Trophoblast cell (in vitro differentiated cells and primary cell): ENCODE measurements around the gene LDLRAD4.
A peak's percentile ranks its signal among the peaks of the same experiment; 100 is the strongest.

Experiments
- DNase-seq, 2 donors: peaks; one replicate each; pipeline ENCODE4 v3.0.0-alpha.2; 2016
- H2AFZ ChIP-seq: 2 replicates; pipeline ENCODE4 v1.6.1; 2013; ENCODE audit warnings: low read length, moderate library complexity, mild to moderate bottlenecking; ENCODE audit not compliant: insufficient read depth, poor library complexity
- H2AK5ac ChIP-seq: 2 replicates; pipeline ENCODE4 v1.6.1; 2013; ENCODE audit warnings: mild to moderate bottlenecking, low read length
- H2BK120ac ChIP-seq: 2 replicates; pipeline ENCODE4 v1.6.1; 2013; ENCODE audit warnings: low read length, mild to moderate bottlenecking, moderate library complexity; ENCODE audit not compliant: insufficient read depth, poor library complexity
- H2BK12ac ChIP-seq: 2 replicates; pipeline ENCODE4 v1.6.1; 2013; ENCODE audit warnings: mild to moderate bottlenecking, low read length, moderate library complexity
- H2BK5ac ChIP-seq: 2 replicates; pipeline ENCODE4 v1.6.1; 2013; ENCODE audit warnings: low read length, low read depth, moderate library complexity, mild to moderate bottlenecking; ENCODE audit not compliant: poor library complexity
- H3K14ac ChIP-seq: 2 replicates; pipeline ENCODE4 v1.6.1; 2013; ENCODE audit warnings: mild to moderate bottlenecking, low read length
- H3K18ac ChIP-seq: 2 replicates; pipeline ENCODE4 v1.6.1; 2013; ENCODE audit warnings: mild to moderate bottlenecking, low read length
- H3K23ac ChIP-seq: 2 replicates; pipeline ENCODE4 v1.6.1; 2013; ENCODE audit warnings: low read length
- H3K27ac ChIP-seq: 2 replicates; pipeline ENCODE4 v1.5.1; 2013; ENCODE audit warnings: low read depth, mild to moderate bottlenecking, inconsistent platforms, low read length, moderate library complexity
- H3K27me3 ChIP-seq: 2 replicates; pipeline ENCODE4 v1.6.1; 2013; ENCODE audit warnings: inconsistent platforms, mild to moderate bottlenecking, low read length, moderate library complexity; ENCODE audit not compliant: insufficient read depth
- H3K36me3 ChIP-seq, 2 experiments: 1 replicate in 1 of 2; 2 replicates in 1 of 2; pipeline ENCODE4 v1.6.1; 2013; ENCODE audit warnings: low read length in 2 of 2, mild to moderate bottlenecking in 2 of 2, moderate library complexity in 1 of 2; ENCODE audit not compliant: insufficient read depth in 2 of 2, control insufficient read depth in 1 of 2
- H3K4ac ChIP-seq: 2 replicates; pipeline ENCODE4 v1.6.1; 2013; ENCODE audit warnings: low read depth, mild to moderate bottlenecking, low read length, moderate library complexity
- H3K4me1 ChIP-seq, 2 experiments: 1 replicate in 1 of 2; 2 replicates in 1 of 2; pipeline ENCODE4 v1.6.1; 2013; ENCODE audit warnings: low read length in 2 of 2, mild to moderate bottlenecking in 2 of 2, moderate library complexity in 1 of 2; ENCODE audit not compliant: insufficient read depth in 2 of 2, control insufficient read depth in 1 of 2
- H3K4me2 ChIP-seq: 2 replicates; pipeline ENCODE4 v1.6.1; 2013; ENCODE audit warnings: inconsistent platforms, mild to moderate bottlenecking, low read length, moderate library complexity
- H3K4me3 ChIP-seq: 2 replicates; pipeline ENCODE4 v1.5.1; 2013; ENCODE audit warnings: mild to moderate bottlenecking, low read depth, low read length, inconsistent platforms
- H3K79me1 ChIP-seq: one replicate; pipeline ENCODE4 v1.6.1; 2013; ENCODE audit warnings: low read length
- H3K79me2 ChIP-seq: 2 replicates; pipeline ENCODE4 v1.6.1; 2013; ENCODE audit warnings: low read length, mild to moderate bottlenecking; ENCODE audit not compliant: control insufficient read depth, insufficient read depth, poor library complexity
- H3K9ac ChIP-seq: 2 replicates; pipeline ENCODE4 v1.6.1; 2013; ENCODE audit warnings: mild to moderate bottlenecking, low read length
- H3K9me3 ChIP-seq: 2 replicates; pipeline ENCODE4 v1.6.1; 2013; ENCODE audit warnings: low read depth, mild to moderate bottlenecking, control low read depth, inconsistent platforms, low read length; ENCODE audit not compliant: insufficient read depth
- H4K12ac ChIP-seq: 2 replicates; pipeline ENCODE4 v1.6.1; 2013; ENCODE audit warnings: low read depth, mild to moderate bottlenecking, low read length, moderate library complexity
- H4K8ac ChIP-seq: 2 replicates; pipeline ENCODE4 v1.6.1; 2013; ENCODE audit warnings: low read depth, mild to moderate bottlenecking, low read length, moderate library complexity
- H4K91ac ChIP-seq: one replicate; pipeline ENCODE4 v1.6.1; 2013; ENCODE audit warnings: low read depth, mild to moderate bottlenecking, low read length, moderate library complexity
- WGBS: extraction: QIAGEN DNeasy Blood & Tissue Kit; methylation state at CpG from one replicate; pipeline ENCODE4 v1.1.7; 2013; ENCODE audit warnings: missing lambda C conversion rate; ENCODE audit not compliant: insufficient read length, insufficient coverage; ENCODE audit errors: extremely low coverage; 5-methylcytosine and 5-hydroxymethylcytosine counted together

LDLRAD4 gene

DNA sequence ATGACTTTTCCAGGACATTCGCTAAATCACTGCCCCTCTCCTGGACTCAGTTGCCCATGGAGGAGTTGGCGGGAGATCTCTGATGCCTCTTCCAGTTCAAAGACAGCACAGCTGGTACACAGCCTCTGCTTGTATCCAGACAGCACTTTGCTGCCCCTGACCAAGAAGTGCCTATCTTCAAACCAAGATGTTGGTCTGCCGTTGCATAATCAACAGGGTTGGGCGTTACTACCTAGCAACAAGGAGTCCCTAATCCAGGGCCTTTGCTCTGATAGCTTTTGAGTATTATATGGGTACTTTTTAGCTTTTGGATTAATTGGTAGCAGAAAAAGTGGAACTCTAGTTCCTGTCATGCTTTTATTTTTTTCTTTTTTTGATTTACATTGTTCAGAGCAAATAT lies 341.2 kb downstream of the LDLRAD4 start:
- Histone ChIP-seq H3K4me1 (no peaks in the 10 kb centered on the region), H3K9me3 (no peaks in the 10 kb centered on the region), H2AFZ (no peak overlapping the region)

DNA sequence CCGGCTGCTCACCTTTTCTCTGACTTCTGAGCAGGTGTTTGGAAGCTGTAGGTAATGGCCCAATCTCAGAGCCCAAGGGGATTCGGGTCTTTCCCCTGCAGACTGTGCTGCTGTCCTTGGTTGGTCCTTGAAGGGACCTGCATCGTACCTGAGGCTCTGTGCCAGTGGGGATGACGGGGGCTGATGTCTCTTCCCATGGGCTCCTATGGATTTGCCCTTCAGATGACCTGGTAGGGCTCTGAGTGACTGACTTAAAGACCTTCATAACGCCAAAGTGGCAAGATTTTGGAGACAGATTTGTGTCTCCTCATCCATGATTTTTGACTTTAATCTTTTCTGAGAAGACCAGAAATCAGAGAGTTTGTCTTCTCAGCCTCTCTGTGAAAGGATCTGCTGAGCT lies 341.7 kb downstream of the LDLRAD4 start:
- Histone ChIP-seq H3K36me3 (no peaks in the 10 kb centered on the region), H3K4me3 (no peak overlapping the region), H4K91ac (no peak overlapping the region), H3K79me1 (no peaks in the 10 kb centered on the region), H2BK12ac (no peak overlapping the region), H2BK120ac (no peak overlapping the region), H3K14ac (no peak overlapping the region), H3K27me3 (no peaks in the 10 kb centered on the region), H3K79me2 (no peaks in the 10 kb centered on the region), H3K9ac (no peak overlapping the region), H4K12ac (no peak overlapping the region), H3K27ac (no peak overlapping the region), H3K4ac (no peak overlapping the region), H3K18ac (no peak overlapping the region), H3K23ac (no peak overlapping the region), H2AFZ (no peak overlapping the region), H3K4me1 (no peaks in the 10 kb centered on the region), H4K8ac (no peak overlapping the region), H3K9me3 (no peaks in the 10 kb centered on the region), H2BK5ac (no peak overlapping the region), H3K4me2 (no peak overlapping the region), H2AK5ac (no peak overlapping the region)
- no peak for DNase-seq
- WGBS = no CpG with 5 or more reads among the region's 5 CpGs

More for the DNA sequence above, 341.2 kb downstream of the LDLRAD4 start:
- no peaks in the 10 kb centered on the region for H3K79me1 ChIP-seq
- H3K27ac ChIP-seq = no peak overlapping the region
- no peak for DNase-seq
- H3K9ac ChIP-seq = no peak overlapping the region
- no peak overlapping the region for H2AK5ac ChIP-seq
- no peak overlapping the region for H3K4me2 ChIP-seq
- H3K23ac ChIP-seq = no peak overlapping the region
- H3K4me3 ChIP-seq = no peak overlapping the region
- no peak overlapping the region for H2BK120ac ChIP-seq
- no peak overlapping the region for H3K4ac ChIP-seq
- no peak overlapping the region for H4K91ac ChIP-seq
- WGBS = no CpG with 5 or more reads among the region's 4 CpGs
- no peak overlapping the region for H4K8ac ChIP-seq
- H3K18ac ChIP-seq = no peak overlapping the region
- H3K79me2 ChIP-seq = no peaks in the 10 kb centered on the region
- H4K12ac ChIP-seq = no peak overlapping the region
- no peak overlapping the region for H3K14ac ChIP-seq
- H2BK5ac ChIP-seq = no peak overlapping the region
- H2BK12ac ChIP-seq = no peak overlapping the region
- no peaks in the 10 kb centered on the region for H3K27me3 ChIP-seq
- H3K36me3 ChIP-seq = no peaks in the 10 kb centered on the region

DNA sequence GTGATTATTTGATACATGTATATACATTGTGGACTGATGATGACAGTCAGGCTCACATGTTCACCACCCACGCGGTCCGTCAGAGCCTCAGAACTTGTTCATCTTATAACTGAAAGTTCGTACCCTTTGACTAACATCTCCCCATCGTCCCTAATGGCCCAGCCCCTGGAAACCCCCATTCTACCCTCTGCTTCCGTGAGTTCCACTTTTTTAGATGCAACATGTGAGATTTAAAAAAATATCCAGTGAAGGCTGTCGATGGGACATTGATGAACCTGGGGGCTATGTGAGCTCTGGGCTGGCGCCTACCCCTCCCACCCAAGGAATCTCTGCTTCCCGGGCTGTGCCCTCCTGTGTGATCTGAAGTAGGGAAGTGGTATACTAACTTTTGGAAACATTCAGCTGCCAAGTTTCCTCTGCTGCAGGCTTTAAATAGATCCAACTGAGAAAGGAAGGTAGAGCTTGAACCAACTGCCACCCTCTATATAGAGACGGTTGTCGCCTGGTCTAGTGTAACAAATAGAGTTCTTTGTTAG lies 344.0 kb downstream of the LDLRAD4 start:
- no peak overlapping the region for H2BK120ac ChIP-seq
- no peak overlapping the region for H3K27ac ChIP-seq
- H3K9me3 ChIP-seq = peaks cover 2% of the 10 kb centered on the region
- H3K18ac ChIP-seq = no peak overlapping the region
- no peak overlapping the region for H3K4ac ChIP-seq
- peak; percentile 46 to 48 for DNase-seq
- H3K23ac ChIP-seq = no peak overlapping the region
- no peak overlapping the region for H4K91ac ChIP-seq
- H2BK12ac ChIP-seq = no peak overlapping the region
- H3K14ac ChIP-seq = no peak overlapping the region
- no peak overlapping the region for H2AFZ ChIP-seq
- no peak overlapping the region for H4K8ac ChIP-seq
- H2BK5ac ChIP-seq = no peak overlapping the region
- H3K9ac ChIP-seq = no peak overlapping the region
- no CpG with 5 or more reads among the region's 11 CpGs for WGBS
- no peaks in the 10 kb centered on the region for H3K79me2 ChIP-seq
- no peak overlapping the region for H3K4me3 ChIP-seq
- no peaks in the 10 kb centered on the region for H3K27me3 ChIP-seq
- peaks cover 3% of the 10 kb centered on the region in 2 experiments for H3K4me1 ChIP-seq
- H3K36me3 ChIP-seq = no peaks in the 10 kb centered on the region
- no peak overlapping the region for H2AK5ac ChIP-seq
- no peak overlapping the region for H4K12ac ChIP-seq
- H3K79me1 ChIP-seq = no peaks in the 10 kb centered on the region
- no peak overlapping the region for H3K4me2 ChIP-seq

DNA sequence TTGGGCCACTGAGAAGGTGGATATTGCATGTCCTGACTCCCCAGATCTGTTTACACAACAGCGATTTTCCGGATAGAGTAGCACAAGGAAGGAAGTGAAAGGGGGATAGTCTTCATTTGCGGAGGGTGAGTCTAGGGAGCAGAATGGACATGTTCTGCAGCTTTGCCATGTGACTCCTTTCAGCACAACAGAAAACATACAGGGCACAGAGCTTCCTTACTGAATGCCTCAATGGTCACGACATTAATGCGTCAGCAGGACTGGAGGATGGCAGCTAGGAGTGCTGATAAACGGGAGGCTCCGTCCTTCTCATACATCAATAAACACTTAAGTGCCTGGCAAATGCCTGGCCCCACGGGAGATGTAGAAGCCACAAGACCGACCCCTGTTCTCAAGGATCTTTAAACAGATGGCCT lies 344.8 kb downstream of the LDLRAD4 start:
- no peak overlapping the region for H2AFZ ChIP-seq
- no peak overlapping the region for H2AK5ac ChIP-seq
- no peak overlapping the region for H4K91ac ChIP-seq
- no peak overlapping the region for H2BK120ac ChIP-seq
- H3K18ac ChIP-seq = no peak overlapping the region
- H3K23ac ChIP-seq = no peak overlapping the region
- H3K27ac ChIP-seq = no peak overlapping the region
- H3K27me3 ChIP-seq = no peaks in the 10 kb centered on the region
- no peaks in the 10 kb centered on the region for H3K36me3 ChIP-seq
- no peak overlapping the region for H2BK5ac ChIP-seq
- no CpG with 5 or more reads among the region's 9 CpGs for WGBS
- no peaks in the 10 kb centered on the region for H3K79me2 ChIP-seq
- H3K79me1 ChIP-seq = no peaks in the 10 kb centered on the region
- H4K8ac ChIP-seq = no peak overlapping the region
- no peak overlapping the region for H4K12ac ChIP-seq
- H3K9me3 ChIP-seq = peaks cover 2% of the 10 kb centered on the region
- H3K4me3 ChIP-seq = no peak overlapping the region
- peaks cover 3% of the 10 kb centered on the region in 2 experiments for H3K4me1 ChIP-seq
- no peak overlapping the region for H3K14ac ChIP-seq
- peak in 1 of 2 donors; percentile 33 for DNase-seq
- H3K4ac ChIP-seq = no peak overlapping the region
- H3K9ac ChIP-seq = no peak overlapping the region
- H2BK12ac ChIP-seq = no peak overlapping the region
- no peak overlapping the region for H3K4me2 ChIP-seq
